Measurements from ENCODE around the gene ESR2. TPM values are rescaled to one million over a fixed set of nuclear protein-coding genes. Genes with fewer than 3 reads are reported as not detected.

Gene ESR2
- total RNA-seq, 4 donors from 2014 or later: 0.59 to 2.4 (median 1.5) TPM

DNA sequence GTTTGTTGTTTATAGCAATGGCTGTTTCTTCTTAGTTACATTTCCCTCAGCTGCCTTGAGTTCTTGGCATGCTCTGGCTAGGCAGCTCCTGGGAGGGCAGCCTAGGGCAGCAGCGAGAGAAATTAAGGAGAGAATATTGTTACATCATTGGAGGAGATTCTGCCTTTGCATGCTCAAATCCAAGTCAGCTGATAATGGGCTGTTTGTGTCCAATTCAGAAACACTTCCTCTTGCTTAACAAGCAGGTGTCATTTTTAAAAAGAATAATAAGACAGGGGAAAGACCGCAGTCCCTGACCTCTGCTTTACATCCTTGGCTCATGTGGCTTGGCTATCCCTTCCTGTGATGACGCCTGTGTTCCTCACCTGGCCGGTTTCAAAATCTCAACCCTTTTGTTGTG is 76.9 kb downstream of the ESR2 start:
- H3K4me1 ChIP-seq: no peaks in the 10 kb centered on the region
- DNase-seq (ENCODE audit: low spot score in 2 of 2): no peak
- 75 to 81% methylated on average over 4 of the region's 4 CpGs for WGBS, 2 donors
- H3K27me3 ChIP-seq: no peaks in the 10 kb centered on the region
- H3K36me3 ChIP-seq: peaks cover 5 to 94% (median 10%) of the 10 kb centered on the region in 3 donors
- no peaks in the 10 kb centered on the region for H3K9me3 ChIP-seq
- TF ChIP-seq, protein P1, sequence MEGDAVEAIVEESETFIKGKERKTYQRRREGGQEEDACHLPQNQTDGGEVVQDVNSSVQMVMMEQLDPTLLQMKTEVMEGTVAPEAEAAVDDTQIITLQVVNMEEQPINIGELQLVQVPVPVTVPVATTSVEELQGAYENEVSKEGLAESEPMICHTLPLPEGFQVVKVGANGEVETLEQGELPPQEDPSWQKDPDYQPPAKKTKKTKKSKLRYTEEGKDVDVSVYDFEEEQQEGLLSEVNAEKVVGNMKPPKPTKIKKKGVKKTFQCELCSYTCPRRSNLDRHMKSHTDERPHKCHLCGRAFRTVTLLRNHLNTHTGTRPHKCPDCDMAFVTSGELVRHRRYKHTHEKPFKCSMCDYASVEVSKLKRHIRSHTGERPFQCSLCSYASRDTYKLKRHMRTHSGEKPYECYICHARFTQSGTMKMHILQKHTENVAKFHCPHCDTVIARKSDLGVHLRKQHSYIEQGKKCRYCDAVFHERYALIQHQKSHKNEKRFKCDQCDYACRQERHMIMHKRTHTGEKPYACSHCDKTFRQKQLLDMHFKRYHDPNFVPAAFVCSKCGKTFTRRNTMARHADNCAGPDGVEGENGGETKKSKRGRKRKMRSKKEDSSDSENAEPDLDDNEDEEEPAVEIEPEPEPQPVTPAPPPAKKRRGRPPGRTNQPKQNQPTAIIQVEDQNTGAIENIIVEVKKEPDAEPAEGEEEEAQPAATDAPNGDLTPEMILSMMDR (IDR thresholded peaks at IDR 0.05): no peak
- no peak for TF ChIP-seq EP300 (IDR thresholded peaks at IDR 0.05)
- TF ChIP-seq POLR2A (IDR thresholded peaks at IDR 0.05): no peak
- H3K27ac ChIP-seq: no peak overlapping the region
- H3K4me3 ChIP-seq: no peak overlapping the region

DNA sequence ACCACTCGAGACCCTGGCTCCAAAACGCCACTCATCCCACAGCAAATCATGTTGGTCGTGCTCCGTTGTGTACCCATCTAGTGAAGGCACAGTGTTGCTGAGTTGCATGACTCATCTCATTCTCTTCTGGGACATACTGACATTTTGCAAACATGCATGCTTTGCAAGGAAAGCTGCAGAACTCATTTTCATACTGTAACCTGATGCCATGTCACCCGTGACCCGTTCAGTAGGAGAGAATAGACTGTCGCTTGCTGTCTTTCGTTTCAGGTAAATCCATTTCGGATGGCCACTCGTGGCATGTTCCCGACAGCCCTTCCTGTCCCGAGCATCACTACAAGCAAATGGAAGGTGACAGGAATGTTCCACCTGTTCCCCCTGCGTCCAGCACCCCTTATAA is 78.2 kb downstream of the ESR2 start:
- peaks cover 5 to 94% (median 10%) of the 10 kb centered on the region in 3 donors for H3K36me3 ChIP-seq
- TF ChIP-seq, protein P1 (IDR thresholded peaks at IDR 0.05): no peak
- TF ChIP-seq POLR2A (IDR thresholded peaks at IDR 0.05) (no peak), EP300 (IDR thresholded peaks at IDR 0.05) (no peak)
- no peak overlapping the region for H3K27ac ChIP-seq
- no peaks in the 10 kb centered on the region for H3K27me3 ChIP-seq
- no peaks in the 10 kb centered on the region for H3K4me1 ChIP-seq
- no peak for DNase-seq (ENCODE audit: low spot score in 2 of 2)
- no peak overlapping the region for H3K4me3 ChIP-seq
- no peaks in the 10 kb centered on the region for H3K9me3 ChIP-seq
- WGBS, 2 donors: 93 to 96% methylated on average over 13 of the region's 13 CpGs

GRCh38 chr14:64215274-64215673 is 78.9 kb downstream of the ESR2 start:
- H3K36me3 ChIP-seq: peaks cover 2 to 94% (median 10%) of the 10 kb centered on the region in 3 donors
- no peaks in the 10 kb centered on the region for H3K27me3 ChIP-seq
- H3K4me3 ChIP-seq: no peak overlapping the region
- 96 to 99% methylated on average over 10 of the region's 10 CpGs for WGBS, 2 donors
- DNase-seq (ENCODE audit: low spot score in 2 of 2): no peak
- no peak overlapping the region for H3K27ac ChIP-seq
- H3K4me1 ChIP-seq: no peaks in the 10 kb centered on the region
- TF ChIP-seq, protein P1 (IDR thresholded peaks at IDR 0.05): no peak
- TF ChIP-seq POLR2A (IDR thresholded peaks at IDR 0.05) (no peak), EP300 (IDR thresholded peaks at IDR 0.05) (no peak)
- H3K9me3 ChIP-seq: no peaks in the 10 kb centered on the region

DNA sequence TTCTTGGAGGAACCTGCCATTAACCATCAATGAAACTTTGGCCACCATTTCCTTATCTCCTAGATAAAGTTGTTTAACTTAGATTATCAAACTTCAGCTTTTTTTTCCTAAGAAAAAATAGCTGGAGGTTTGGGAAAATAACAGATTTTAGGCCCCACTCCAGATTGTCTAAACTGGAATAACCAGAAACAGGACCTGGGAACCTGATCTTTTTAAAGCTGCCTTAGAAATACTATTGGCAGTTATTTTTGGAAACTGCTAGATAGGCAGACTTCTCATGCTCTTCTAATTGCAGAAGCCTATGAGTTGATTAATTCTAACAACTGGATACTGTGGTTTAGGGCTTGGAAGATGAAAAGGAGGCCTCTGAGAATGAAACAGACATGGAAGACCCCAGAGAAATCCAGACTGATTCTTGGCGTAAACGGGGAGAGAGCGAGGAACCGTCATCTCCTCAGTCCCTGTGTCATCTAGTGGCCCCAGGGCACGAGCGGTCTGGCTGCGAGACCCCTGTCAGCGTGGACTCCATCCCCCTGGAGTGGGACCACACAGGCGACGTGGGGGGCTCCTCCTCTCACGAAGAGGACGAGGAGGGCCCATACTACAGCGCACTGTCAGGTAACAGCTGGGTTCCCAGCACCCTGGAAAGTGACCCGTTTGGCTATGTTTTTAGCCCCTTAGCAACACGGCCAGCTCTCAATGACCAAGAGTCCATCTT is 80.2 kb downstream of the ESR2 start:
- no peak overlapping the region for H3K4me3 ChIP-seq
- no peaks in the 10 kb centered on the region for H3K27me3 ChIP-seq
- H3K36me3 ChIP-seq: peaks cover 0 to 95% (median 15%) of the 10 kb centered on the region in 3 donors
- no peaks in the 10 kb centered on the region for H3K4me1 ChIP-seq
- no peaks in the 10 kb centered on the region for H3K9me3 ChIP-seq
- WGBS, 2 donors: 94 to 95% methylated on average over 15 of the region's 15 CpGs
- no peak for DNase-seq (ENCODE audit: low spot score in 2 of 2)
- TF ChIP-seq POLR2A (IDR thresholded peaks at IDR 0.05) (no peak), EP300 (IDR thresholded peaks at IDR 0.05) (no peak)
- TF ChIP-seq, protein P1 (IDR thresholded peaks at IDR 0.05): no peak
- no peak overlapping the region for H3K27ac ChIP-seq

GRCh38 chr14:64213086-64213485 is 81.1 kb downstream of the ESR2 start:
- H3K4me3 ChIP-seq: no peak overlapping the region
- H3K27me3 ChIP-seq: no peaks in the 10 kb centered on the region
- no peaks in the 10 kb centered on the region for H3K4me1 ChIP-seq
- 89 to 90% methylated on average over 5 of the region's 5 CpGs for WGBS, 2 donors
- H3K36me3 ChIP-seq: peaks cover 0 to 100% (median 19%) of the 10 kb centered on the region in 3 donors
- H3K27ac ChIP-seq: no peak overlapping the region
- no peaks in the 10 kb centered on the region for H3K9me3 ChIP-seq
- no peak for DNase-seq (ENCODE audit: low spot score in 2 of 2)
- TF ChIP-seq EP300 (IDR thresholded peaks at IDR 0.05): no peak
- no peak for TF ChIP-seq POLR2A (IDR thresholded peaks at IDR 0.05)
- TF ChIP-seq, protein P1 (IDR thresholded peaks at IDR 0.05): no peak
